Gastroesophageal sphincter (tissue), 4 donors: ENCODE data around the gene RAB3IL1. TPM values are rescaled to one million over a fixed set of nuclear protein-coding genes. Genes with fewer than 3 reads are reported as not detected.

Source experiments
- ATAC-seq: fragments of 150-250 bp; one replicate; pipeline ENCODE4 v1.9.1; 2016; ENCODE audit warnings: mild to moderate bottlenecking, moderate library complexity
- H3K27ac ChIP-seq, 4 donors: fragments of 200-600 bp; sonication (generic) in 3 of 4; 1 replicate in 3 of 4; 2 replicates in 1 of 4; pipeline ENCODE4 v1.5.1; 2016 to 2019
- H3K27me3 ChIP-seq: fragments of 200-600 bp; sonication (generic); one replicate; pipeline ENCODE4 v1.5.1; 2019
- H3K36me3 ChIP-seq, 2 donors: fragments of 200-600 bp; sonication (generic); one replicate each; pipeline ENCODE4 v1.5.1; 2019; ENCODE audit warnings: control low read depth in 1 of 2
- H3K4me1 ChIP-seq, 3 donors: fragments of 200-600 bp; sonication (generic); 1 replicate in 2 of 3; 2 replicates in 1 of 3; pipeline ENCODE4 v1.5.1; 2016 to 2019; ENCODE audit warnings: control low read depth in 2 of 3
- H3K4me3 ChIP-seq, 2 donors: fragments of 200-600 bp; sonication (generic); one replicate each; pipeline ENCODE4 v1.5.1; 2019; ENCODE audit warnings: mild to moderate bottlenecking in 1 of 2, moderate library complexity in 1 of 2
- H3K9me3 ChIP-seq, 3 donors: fragments of 200-600 bp; sonication (generic); one replicate each; pipeline ENCODE4 v1.5.1; 2017 to 2019; ENCODE audit warnings: control low read depth in 2 of 3
- POLR2A ChIP-seq, 2 donors: fragments of 450-650 bp; IDR thresholded peaks; one replicate each; pipeline ENCODE4 v1.6.1; 2017; ENCODE audit warnings: antibody characterized with exemption in 2 of 2, mild to moderate bottlenecking in 2 of 2, moderate library complexity in 1 of 2
- WGBS, 2 donors: methylation state at CpG; one replicate each; pipeline ENCODE4 v1.1.5; 2018; ENCODE audit warnings: low coverage in 1 of 2; 5-methylcytosine and 5-hydroxymethylcytosine counted together
- small RNA-seq, 4 donors: library from RNA; depleted of rRNA; stranded (forward); fragments of <200 nt; gene quantifications; one replicate each; pipeline ENCODE3, GENCODE V24; 2016
- total RNA-seq, 4 donors: library from RNA; depleted of rRNA; stranded (reverse); fragments of >200 nt; gene quantifications; one replicate each; pipeline ENCODE4 v1.1.0, GENCODE V29; 2016

RAB3IL1 gene
- total RNA-seq, 4 donors from 2014 or later: 11.5 to 22.1 (median 14.7) TPM

- no peak for ATAC-seq
- Histone ChIP-seq H3K9me3 (no peaks in the 10 kb centered on the region), H3K27me3 (no peaks in the 10 kb centered on the region), H3K4me1 (peaks cover 0 to 8% (median 0%) of the 10 kb centered on the region in 3 donors), H3K27ac (no peak overlapping the region), H3K36me3 (peaks cover 0 to 97% of the 10 kb centered on the region in 2 donors), H3K4me3 (no peak overlapping the region)
- WGBS, 2 donors: 91 to 100% methylated on average over 1 to 11 of the region's 18 CpGs
- TF ChIP-seq POLR2A (IDR thresholded peaks at IDR 0.05): no peak
Measured at GRCh38 chr11:61847914-61848581, 69.3 kb downstream of the RAB3IL1 start.

Small RNA genes within 50 kb of the gene (small RNA-seq; reads per million reads assigned to genes)
- 0 to 0.51 (median 0) reads per million in 4 donors for gene MIR6746
- 0 reads per million in 4 donors for gene RNU6-1243P

Other genes with a start within 250 kb of the RAB3IL1 start
- 1 to 10 TPM; 1.5 to 5.6 (median 3.4) TPM for gene DAGLA, start 237.2 kb downstream of the RAB3IL1 start, total RNA-seq
- gene MYRF, start 164.9 kb downstream of the RAB3IL1 start, total RNA-seq: under 1 TPM; 0.10 to 0.78 (median 0.19) TPM
- 10 to 100 TPM; 31.4 to 36.7 (median 33.3) TPM for gene TMEM258, start 125.0 kb downstream of the RAB3IL1 start, total RNA-seq
- gene FEN1, start 124.7 kb downstream of the RAB3IL1 start, total RNA-seq: 10 to 100 TPM in 1 of 4 donors, 1 to 10 TPM in 3; 7.1 to 14.2 (median 8.1) TPM
- gene FADS1, start 100.6 kb downstream of the RAB3IL1 start, total RNA-seq: 10 to 100 TPM; 20.8 to 37.4 (median 32.0) TPM
- gene FADS2, start 89.3 kb downstream of the RAB3IL1 start, total RNA-seq: 10 to 100 TPM; 17.6 to 40.0 (median 33.4) TPM
- gene FADS3, start 26.0 kb downstream of the RAB3IL1 start, total RNA-seq: 10 to 100 TPM; 41.6 to 81.6 (median 60.5) TPM
- 1 to 10 TPM; 3.0 to 4.0 (median 3.4) TPM for gene BEST1, start 32.8 kb upstream of the RAB3IL1 start, total RNA-seq
- 1,000 to 10,000 TPM; 1,945 to 2,292 (median 2,070) TPM for gene FTH1, start 50.1 kb upstream of the RAB3IL1 start, total RNA-seq
- gene INCENP, start 206.4 kb upstream of the RAB3IL1 start, total RNA-seq: 10 to 100 TPM; 10.5 to 28.3 (median 16.8) TPM